HG02885 (cell line): ENCODE data around the gene EGFL7.

Source experiments
- ATAC-seq: cut with Tn5 transposase; IDR thresholded peaks from one replicate; pipeline ENCODE4 v1.9.1; 2021; ENCODE audit warnings: mild to moderate bottlenecking; ENCODE audit not compliant: unreplicated experiment, poor library complexity

Gene EGFL7

GRCh38 chr9:136662656-136663581 is at the start of gene EGFL7:
Gene EGFL7, plus strand, starts transcription at chr9:136662916. Its CDS starts 5,367 bp downstream, at chr9:136668283.
- ATAC-seq = no peak

- ATAC-seq = no peak
Observed at GRCh38 chr9:136613824-136614371, 48.8 kb upstream of the EGFL7 start.

- ATAC-seq = no peak
Observed at GRCh38 chr9:136614372-136614922, 48.3 kb upstream of the EGFL7 start.

GRCh38 chr9:136614967-136615623 is 47.6 kb upstream of the EGFL7 start:
- ATAC-seq = no peak

GRCh38 chr9:136615631-136616306 is 46.9 kb upstream of the EGFL7 start:
- ATAC-seq = no peak

GRCh38 chr9:136616307-136616635 is 46.4 kb upstream of the EGFL7 start:
- ATAC-seq = no peak

GRCh38 chr9:136616948-136617695 is 45.6 kb upstream of the EGFL7 start:
- no peak for ATAC-seq

- ATAC-seq = no peak
Observed at GRCh38 chr9:136617746-136618579, 44.8 kb upstream of the EGFL7 start.

GRCh38 chr9:136618580-136619547 is 43.9 kb upstream of the EGFL7 start:
- no peak for ATAC-seq

GRCh38 chr9:136619742-136620440 is 42.8 kb upstream of the EGFL7 start:
- no peak for ATAC-seq

GRCh38 chr9:136620441-136621018 is 42.2 kb upstream of the EGFL7 start:
- no peak for ATAC-seq

GRCh38 chr9:136621019-136621733 is 41.5 kb upstream of the EGFL7 start:
- ATAC-seq = no peak

- ATAC-seq = no peak
Observed at GRCh38 chr9:136621734-136622093, 41.0 kb upstream of the EGFL7 start.

- no peak for ATAC-seq
Observed at GRCh38 chr9:136622538-136622948, 40.2 kb upstream of the EGFL7 start.

GRCh38 chr9:136623016-136623841 is 39.5 kb upstream of the EGFL7 start:
- ATAC-seq = no peak

- ATAC-seq = no peak
Observed at GRCh38 chr9:136623842-136624183, 38.9 kb upstream of the EGFL7 start.
